ENCODE measurements around the gene RALGAPA2. TPM values are rescaled to one million over a fixed set of nuclear protein-coding genes. Genes with fewer than 3 reads are reported as not detected.
A peak's percentile ranks its signal among the peaks of the same experiment; 100 is the strongest.

Gene RALGAPA2
- total and polyA plus RNA-seq, 9 donors: 8.4 to 31.7 (median 19.9) TPM

DNA sequence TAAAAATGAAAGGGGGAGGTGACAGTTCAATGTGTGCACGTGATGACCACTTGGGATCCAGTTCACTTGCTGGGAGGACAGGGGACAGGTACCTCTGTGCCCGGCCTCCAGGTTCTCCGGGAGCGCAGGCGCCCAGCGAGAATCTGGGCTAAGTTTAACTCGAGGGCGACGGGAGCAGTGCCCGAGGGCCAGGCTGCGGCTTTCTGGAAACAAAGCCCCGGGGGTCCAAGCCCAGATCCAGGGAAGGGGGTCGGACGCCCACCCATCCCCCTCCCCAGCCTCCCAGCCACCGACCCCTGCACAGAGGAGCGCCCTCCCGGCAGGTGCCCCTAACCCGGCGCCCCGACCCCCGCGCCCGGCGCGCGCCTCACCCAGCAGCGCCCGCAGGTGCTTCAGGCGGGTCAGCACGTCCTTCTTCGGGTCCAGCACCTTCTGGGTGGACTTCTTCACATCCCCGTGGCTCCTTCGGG is 405 bp downstream of the RALGAPA2 start:
- peak in 1 of 5 donors; percentile 35 for DNase-seq
- Histone ChIP-seq H3K4me3 (peak overlapping the region; percentile 89), H3K27ac (peak overlapping the region; percentile 80 to 90), H3K4me1 (ENCODE audit: insufficient read depth) (peaks cover 8% of the 10 kb centered on the region), H3K9me3 (no peaks in the 10 kb centered on the region), H3K36me3 (no peaks in the 10 kb centered on the region), H3K27me3 (no peaks in the 10 kb centered on the region)
- TF ChIP-seq POLR2A (IDR thresholded peaks at IDR 0.05) (no peak), EP300 (IDR thresholded peaks at IDR 0.05) (no peak)
- TF ChIP-seq, protein P1, sequence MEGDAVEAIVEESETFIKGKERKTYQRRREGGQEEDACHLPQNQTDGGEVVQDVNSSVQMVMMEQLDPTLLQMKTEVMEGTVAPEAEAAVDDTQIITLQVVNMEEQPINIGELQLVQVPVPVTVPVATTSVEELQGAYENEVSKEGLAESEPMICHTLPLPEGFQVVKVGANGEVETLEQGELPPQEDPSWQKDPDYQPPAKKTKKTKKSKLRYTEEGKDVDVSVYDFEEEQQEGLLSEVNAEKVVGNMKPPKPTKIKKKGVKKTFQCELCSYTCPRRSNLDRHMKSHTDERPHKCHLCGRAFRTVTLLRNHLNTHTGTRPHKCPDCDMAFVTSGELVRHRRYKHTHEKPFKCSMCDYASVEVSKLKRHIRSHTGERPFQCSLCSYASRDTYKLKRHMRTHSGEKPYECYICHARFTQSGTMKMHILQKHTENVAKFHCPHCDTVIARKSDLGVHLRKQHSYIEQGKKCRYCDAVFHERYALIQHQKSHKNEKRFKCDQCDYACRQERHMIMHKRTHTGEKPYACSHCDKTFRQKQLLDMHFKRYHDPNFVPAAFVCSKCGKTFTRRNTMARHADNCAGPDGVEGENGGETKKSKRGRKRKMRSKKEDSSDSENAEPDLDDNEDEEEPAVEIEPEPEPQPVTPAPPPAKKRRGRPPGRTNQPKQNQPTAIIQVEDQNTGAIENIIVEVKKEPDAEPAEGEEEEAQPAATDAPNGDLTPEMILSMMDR (IDR thresholded peaks at IDR 0.05): no peak
- intact Hi-C loops (cut with DNase I): no loop called here
- 0 to 3% (median 1%) methylated on average over 29 to 33 of the region's 33 CpGs for WGBS, 3 donors

DNA sequence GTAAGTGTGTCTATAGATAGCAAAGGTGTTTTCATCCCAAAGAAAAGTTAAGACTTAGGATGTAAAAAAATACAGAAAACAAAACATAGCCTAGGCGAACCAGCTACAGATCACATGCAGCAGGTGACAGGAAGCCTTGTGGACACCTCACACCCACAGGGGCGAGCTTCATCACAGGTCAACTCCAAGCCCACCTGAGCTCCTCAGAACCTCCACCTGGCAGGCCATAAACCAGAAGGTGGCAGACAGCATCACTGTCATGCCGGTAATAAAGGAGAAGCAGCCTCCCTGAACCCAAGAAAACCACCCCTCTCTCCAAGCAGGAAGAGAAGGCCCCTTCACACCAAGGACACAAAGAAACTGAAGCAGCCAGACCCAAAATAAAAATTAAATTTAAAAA is 1.0 kb downstream of the RALGAPA2 start:
- DNase-seq: no peak
- Histone ChIP-seq H3K4me3 (peak overlapping the region; percentile 89), H3K4me1 (ENCODE audit: insufficient read depth) (peaks cover 8% of the 10 kb centered on the region), H3K9me3 (no peaks in the 10 kb centered on the region), H3K36me3 (no peaks in the 10 kb centered on the region), H3K27ac (no peak overlapping the region), H3K27me3 (no peaks in the 10 kb centered on the region)
- WGBS, 3 donors: 41 to 52% (median 45%) methylated on average over 3 of the region's 3 CpGs
- TF ChIP-seq, protein P1 (IDR thresholded peaks at IDR 0.05): no peak
- TF ChIP-seq EP300 (IDR thresholded peaks at IDR 0.05): no peak
- no peak for TF ChIP-seq POLR2A (IDR thresholded peaks at IDR 0.05)
- intact Hi-C loops (cut with DNase I): no loop called here

DNA sequence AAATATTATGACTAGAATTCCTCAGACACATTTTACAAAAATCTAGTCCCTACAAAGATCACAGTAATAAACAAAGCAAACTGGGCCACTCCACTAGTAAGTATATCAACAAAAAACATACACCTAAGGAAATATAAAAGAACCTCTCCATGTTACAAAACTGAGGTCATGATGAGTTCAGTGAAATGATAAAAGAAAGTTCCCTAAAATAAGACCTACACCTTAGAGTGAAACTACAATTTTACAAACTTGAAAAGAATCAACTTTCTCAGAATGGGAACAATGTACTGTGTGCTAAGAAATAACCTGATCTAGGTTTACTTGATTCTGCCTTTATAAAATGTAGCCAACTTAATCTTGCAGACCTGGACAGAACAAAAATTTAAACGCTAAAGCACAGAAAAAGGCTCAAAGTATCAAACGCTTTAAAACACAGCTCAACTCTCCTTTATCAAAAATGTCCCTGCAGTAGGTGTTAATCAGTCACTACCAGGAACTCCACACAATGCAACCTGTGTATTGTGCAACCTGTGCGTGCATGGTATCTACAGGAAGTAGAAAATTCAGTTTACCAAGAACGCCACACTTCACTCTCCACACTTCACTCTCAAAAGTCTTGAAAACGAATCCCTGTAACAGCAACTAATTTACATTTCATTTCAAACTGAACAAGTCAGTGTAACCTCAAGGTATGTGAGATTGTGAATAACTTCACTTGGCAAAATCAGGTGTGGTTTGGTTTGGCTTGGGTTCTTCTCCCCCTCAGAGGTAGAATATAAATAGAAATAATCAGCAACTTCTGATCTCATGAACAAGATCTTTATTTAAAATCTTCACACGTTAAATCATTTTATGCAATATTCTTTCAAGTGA is 1.8 kb downstream of the RALGAPA2 start:
- TF ChIP-seq, protein P1 (IDR thresholded peaks at IDR 0.05): no peak
- TF ChIP-seq EP300 (IDR thresholded peaks at IDR 0.05): no peak
- TF ChIP-seq POLR2A (IDR thresholded peaks at IDR 0.05): no peak
- H3K36me3 ChIP-seq: no peaks in the 10 kb centered on the region
- no peak overlapping the region for H3K27ac ChIP-seq
- intact Hi-C loops (cut with DNase I): no loop called here
- H3K4me3 ChIP-seq: peak overlapping the region; percentile 89
- H3K9me3 ChIP-seq: no peaks in the 10 kb centered on the region
- H3K4me1 ChIP-seq (ENCODE audit: insufficient read depth): peaks cover 8% of the 10 kb centered on the region
- no peak for DNase-seq
- 34 to 62% (median 44%) methylated on average over 6 of the region's 6 CpGs for WGBS, 3 donors
- H3K27me3 ChIP-seq: no peaks in the 10 kb centered on the region

DNA sequence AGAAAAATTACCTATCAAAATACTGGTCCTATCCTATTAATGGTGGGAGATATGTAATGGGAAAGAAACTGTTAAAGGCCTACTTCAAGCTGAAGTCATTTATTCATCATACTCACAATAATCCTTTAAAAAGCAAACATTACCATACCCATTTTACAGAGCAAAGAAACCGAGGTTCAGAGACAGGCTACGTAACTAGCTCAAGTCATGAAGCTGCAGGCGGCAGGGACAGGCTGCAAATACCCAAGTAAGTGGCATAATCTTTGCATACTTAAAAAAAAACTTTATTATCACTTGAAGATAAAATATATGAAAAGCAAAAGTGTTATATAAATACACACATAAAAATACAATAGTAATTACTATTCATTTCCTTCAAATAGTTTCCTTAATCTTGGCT is 2.6 kb downstream of the RALGAPA2 start:
- Histone ChIP-seq H3K27me3 (no peaks in the 10 kb centered on the region), H3K36me3 (no peaks in the 10 kb centered on the region), H3K4me3 (no peak overlapping the region), H3K4me1 (ENCODE audit: insufficient read depth) (peaks cover 8% of the 10 kb centered on the region), H3K9me3 (no peaks in the 10 kb centered on the region), H3K27ac (no peak overlapping the region)
- intact Hi-C loops (cut with DNase I): no loop called here
- TF ChIP-seq EP300 (IDR thresholded peaks at IDR 0.05) (no peak), POLR2A (IDR thresholded peaks at IDR 0.05) (no peak)
- TF ChIP-seq, protein P1 (IDR thresholded peaks at IDR 0.05): no peak
- no peak for DNase-seq
- 85 to 96% (median 94%) methylated on average over 3 of the region's 3 CpGs for WGBS, 3 donors

All from ovary (tissue), 9 donors.